GM12875 (cell line): ENCODE measurements around the gene CPD.

ENCODE experiments used
- H3K4me3 ChIP-seq: one replicate; pipeline ENCODE4 v1.5.1; 2011; ENCODE audit warnings: low read depth, low read length, control low read depth
- CTCF ChIP-seq: IDR thresholded peaks from 2 replicates; pipeline ENCODE4 v1.5.1; 2011; ENCODE audit warnings: low read depth, mild to moderate bottlenecking, control low read depth, inconsistent platforms, low read length, moderate library complexity, borderline replicate concordance; ENCODE audit not compliant: insufficient read depth

CPD gene

GRCh38 chr17:30368912-30369720, 9.6 kb upstream of the CPD start:
- no peak for TF ChIP-seq CTCF
- no peak overlapping the region for H3K4me3 ChIP-seq

GRCh38 chr17:30369995-30370394, 8.7 kb upstream of the CPD start:
- TF ChIP-seq CTCF, result no peak
- no peak overlapping the region for H3K4me3 ChIP-seq

- TF ChIP-seq CTCF, result peak; percentile 24; the same call in 1 of the 2 replicates
- no peak overlapping the region for H3K4me3 ChIP-seq
These were observed 6.0 kb upstream of the CPD start for GRCh38 chr17:30372755-30373154.

GRCh38 chr17:30375661-30376060, 3.1 kb upstream of the CPD start:
- no peak for TF ChIP-seq CTCF
- H3K4me3 ChIP-seq, result no peak overlapping the region

- no peak overlapping the region for H3K4me3 ChIP-seq
- no peak for TF ChIP-seq CTCF
These were observed 1.9 kb upstream of the CPD start for GRCh38 chr17:30376621-30377452.

- no peak overlapping the region for H3K4me3 ChIP-seq
- no peak for TF ChIP-seq CTCF
These were observed 1.0 kb upstream of the CPD start for GRCh38 chr17:30377574-30378240.
